GM23248 (cell line): Measurements from ENCODE around the gene TEX264.

Experiments used
- EZH2 ChIP-seq: fragments of 200-600 bp; sonication (generic); IDR thresholded peaks from 2 replicates; pipeline ENCODE4 v1.6.1; 2018; ENCODE audit warnings: antibody characterized with exemption, mild to moderate bottlenecking; ENCODE audit not compliant: insufficient read depth, poor library complexity, severe bottlenecking
- EZH2phosphoT487 ChIP-seq: fragments of 200-600 bp; sonication (generic); IDR thresholded peaks from 2 replicates; pipeline ENCODE4 v1.6.1; 2018; ENCODE audit warnings: antibody characterized with exemption, moderate library complexity, mild to moderate bottlenecking, low read depth; ENCODE audit not compliant: insufficient read depth

GRCh38 chr3:51739110-51739509 lies 68.1 kb downstream of the TEX264 start:
- no peak for TF ChIP-seq EZH2phosphoT487
- TF ChIP-seq EZH2, result no peak
